H1 (cell line): ENCODE measurements around the gene NALF2. TPM values are rescaled to one million over a fixed set of nuclear protein-coding genes. Genes with fewer than 3 reads are reported as not detected.

Experiments
- ASH2L ChIP-seq: fragments of 200-600, 300-600 bp; sonication (generic); IDR thresholded peaks from one replicate; pipeline ENCODE4 v1.7.1; 2017; ENCODE audit warnings: low read length
- POLR2A ChIP-seq, 2 experiments: IDR thresholded peaks; 1 replicate in 1 of 2; 2 replicates in 1 of 2; pipeline ENCODE4 v1.6.1; 2011; ENCODE audit warnings: low read depth in 2 of 2, low read length in 2 of 2, mild to moderate bottlenecking in 2 of 2; ENCODE audit errors: control extremely low read depth in 1 of 2
- RBBP5 ChIP-seq: IDR thresholded peaks from 2 replicates; pipeline ENCODE4 v1.7.1; 2012; ENCODE audit warnings: low read depth, mild to moderate bottlenecking, inconsistent platforms, low read length, moderate library complexity, borderline replicate concordance
- SP1 ChIP-seq: IDR thresholded peaks from 2 replicates; pipeline ENCODE4 v1.6.1; 2011; ENCODE audit warnings: low read depth, low read length
- TCF12 ChIP-seq: IDR thresholded peaks from 2 replicates; pipeline ENCODE4 v1.6.1; 2011; ENCODE audit warnings: low read depth, mild to moderate bottlenecking, low read length
- polyA plus RNA-seq, 7 experiments: library from polyadenylated mRNA; depleted of rRNA in 3 of 7; stranded (reverse) in 5 of 7; unstranded in 2 of 7; fragments of >200 nt in 5 of 7; fragments of 200-250 nt in 2 of 7; gene quantifications; 1 replicate in 5 of 7; 2 replicates in 1 of 7; 4 replicates in 1 of 7; pipeline versions ENCODE4 v1.2.1 to v1.2.3, GENCODE V29; 2011 to 2013; ENCODE audit warnings: missing spikeins in 2 of 7, mixed read lengths in 2 of 7
- total RNA-seq: library from RNA; stranded (reverse); fragmentation: NEBNext Ultra II Directional; extraction: Animal tissue kit (Norgen Biotek cat#: 25700); gene quantifications from 2 replicates; pipeline ENCODE4 v1.2.1, GENCODE V29; 2021
- TF ChIP-seq, protein P1 (sequence below): IDR thresholded peaks from 2 replicates; pipeline ENCODE4 v1.6.1; 2012; ENCODE audit warnings: inconsistent platforms
- TF ChIP-seq, protein P2 (sequence below): IDR thresholded peaks from 2 replicates; pipeline ENCODE4 v1.6.1; 2012; ENCODE audit warnings: inconsistent platforms

Gene NALF2
- total and polyA plus RNA-seq, 2 of the 8 experiments (the other 6 are each of a cell fraction or from before 2014, with no cell fraction given), result 7.5 to 15.6 TPM

DNA sequence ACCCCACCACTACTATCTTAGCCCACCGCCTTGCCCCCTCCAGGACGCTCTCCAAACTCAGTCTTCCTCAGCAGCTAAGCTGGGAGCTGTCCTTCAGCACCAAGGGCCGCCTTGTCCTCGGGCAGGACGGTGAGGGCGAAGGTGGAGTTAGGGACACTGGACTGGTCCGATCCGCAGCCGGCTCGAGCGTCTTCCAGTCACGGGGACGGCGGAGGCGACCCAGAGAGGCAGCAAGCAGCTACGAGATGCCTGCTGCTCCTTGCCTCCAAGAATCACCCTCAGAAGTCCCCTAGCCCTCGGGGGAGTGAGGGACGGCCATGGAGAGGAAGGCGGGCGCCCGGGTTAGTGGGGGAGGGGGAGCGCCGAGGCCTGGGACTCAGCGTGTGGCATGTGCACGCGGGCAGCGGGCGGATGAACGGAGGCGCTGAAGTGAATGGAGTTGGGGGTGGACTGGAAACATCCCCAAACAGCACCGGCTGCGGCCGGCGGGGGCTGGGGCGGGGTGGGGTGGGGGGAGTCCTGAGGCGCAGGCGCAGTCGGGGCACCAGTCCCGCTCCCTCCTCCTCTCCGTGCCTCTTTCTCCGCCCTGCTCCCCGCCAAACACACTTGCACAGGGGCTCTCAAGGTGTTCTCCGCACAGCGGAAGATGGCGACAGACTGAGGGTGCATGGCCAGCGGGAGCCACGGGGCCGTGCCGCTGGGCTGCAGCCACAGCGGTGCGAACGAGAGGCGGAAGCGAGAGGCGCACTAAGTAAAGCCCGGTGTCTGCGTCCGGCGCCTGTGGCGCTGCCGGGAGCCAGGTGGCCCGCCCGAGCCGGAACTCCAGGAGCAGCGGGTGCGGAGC, at the start of gene NALF2 (continued):
- TF ChIP-seq TCF12 (no peak), ASH2L (peak; percentile 35), POLR2A (IDR thresholded peaks at IDR 0.05; ENCODE audit: control extremely low read depth in 1 of 2, low read depth in 2 of 2, low read length in 2 of 2) (no peak; a peak in 1 of 3 replicates), RBBP5 (peak; percentile 56; the same call in 1 of the 2 replicates), SP1 (no peak)
- TF ChIP-seq, protein P1, sequence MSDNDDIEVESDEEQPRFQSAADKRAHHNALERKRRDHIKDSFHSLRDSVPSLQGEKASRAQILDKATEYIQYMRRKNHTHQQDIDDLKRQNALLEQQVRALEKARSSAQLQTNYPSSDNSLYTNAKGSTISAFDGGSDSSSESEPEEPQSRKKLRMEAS, result peak; percentile 12
- TF ChIP-seq, protein P2, sequence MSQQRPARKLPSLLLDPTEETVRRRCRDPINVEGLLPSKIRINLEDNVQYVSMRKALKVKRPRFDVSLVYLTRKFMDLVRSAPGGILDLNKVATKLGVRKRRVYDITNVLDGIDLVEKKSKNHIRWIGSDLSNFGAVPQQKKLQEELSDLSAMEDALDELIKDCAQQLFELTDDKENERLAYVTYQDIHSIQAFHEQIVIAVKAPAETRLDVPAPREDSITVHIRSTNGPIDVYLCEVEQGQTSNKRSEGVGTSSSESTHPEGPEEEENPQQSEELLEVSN, result peak; percentile 31; the same call in 1 of the 2 replicates
